Fibroblast of villous mesenchyme (primary cell): ENCODE measurements around the gene ATP2A3. TPM values are rescaled to one million over a fixed set of nuclear protein-coding genes. Genes with fewer than 3 reads are reported as not detected.

Experiments
- DNase-seq: peaks from one replicate; pipeline ENCODE4 v3.0.0-alpha.2; 2010; ENCODE audit warnings: low read depth
- H3K4me3 ChIP-seq: 2 replicates; pipeline ENCODE4 v1.5.1; 2011; ENCODE audit warnings: low read depth, mild to moderate bottlenecking, low read length
- CTCF ChIP-seq: IDR thresholded peaks from 2 replicates; pipeline ENCODE4 v1.5.1; 2012; ENCODE audit warnings: low read depth, mild to moderate bottlenecking, low read length; ENCODE audit not compliant: insufficient read depth
- total RNA-seq: library from RNA; depleted of rRNA; stranded (reverse); fragments of >200 nt; gene quantifications from 2 replicates; pipeline ENCODE4 v1.2.3, GENCODE V29; 2012

The ATP2A3 gene
- total RNA-seq: 0.43 and 2.9 TPM in 2 replicates

- peak; percentile 27 for DNase-seq
- peak within 1 kb of the TSS; percentile 56 for H3K4me3 ChIP-seq
- TF ChIP-seq CTCF: no peak
These were observed at the start of gene ATP2A3 for GRCh38 chr17:3964203-3965117. Gene ATP2A3 (minus strand): TSS chr17:3964437. CDS start chr17:3964291, 146 bp downstream.

GRCh38 chr17:4010754-4011153, 46.5 kb upstream of the ATP2A3 start:
- DNase-seq: no peak
- no peak for TF ChIP-seq CTCF
- no peak overlapping the region for H3K4me3 ChIP-seq

- TF ChIP-seq CTCF: no peak
- no peak overlapping the region for H3K4me3 ChIP-seq
- DNase-seq: no peak
These were observed 45.0 kb upstream of the ATP2A3 start for GRCh38 chr17:4009186-4009785.

- no peak for TF ChIP-seq CTCF
- no peak overlapping the region for H3K4me3 ChIP-seq
- no peak for DNase-seq
These were observed 44.4 kb upstream of the ATP2A3 start for GRCh38 chr17:4008441-4009185.

GRCh38 chr17:4008082-4008435, 43.8 kb upstream of the ATP2A3 start:
- DNase-seq: no peak
- no peak for TF ChIP-seq CTCF
- no peak overlapping the region for H3K4me3 ChIP-seq

- H3K4me3 ChIP-seq: no peak overlapping the region
- TF ChIP-seq CTCF: no peak
- no peak for DNase-seq
These were observed 43.3 kb upstream of the ATP2A3 start for GRCh38 chr17:4007346-4008081.
